SK-N-SH (cell line): ENCODE results near the gene OPTC. TPM values are rescaled to one million over a fixed set of nuclear protein-coding genes. Genes with fewer than 3 reads are reported as not detected.

Experiments
- CTCF ChIA-PET: fragments of 300-600, 350-600 bp; formaldehyde crosslinking; extraction: SDS; loops from one replicate; lab custom pipeline; 2021; lab: Yijun Ruan, JAX
- POLR2A ChIA-PET: fragments of 350-600 bp; sonication (Branson Sonifier 250); formaldehyde crosslinking; extraction: SDS; loops from one replicate; lab custom pipeline; 2020; ENCODE audit warnings: antibody characterized with exemption, inconsistent platforms; lab: Yijun Ruan, JAX
- DNase-seq: peaks from one replicate; pipeline ENCODE4 v3.0.0; 2012
- H2AFZ ChIP-seq: fragments of 200-600 bp; sonication (generic); 2 replicates; pipeline ENCODE4 v1.8.1; 2016; ENCODE audit warnings: antibody characterized with exemption, mild to moderate bottlenecking, low read depth
- H3F3A ChIP-seq: fragments of 200-600 bp; sonication (generic); replicated peaks from 2 replicates; pipeline ENCODE3; 2016; ENCODE audit warnings: antibody characterized with exemption, mild to moderate bottlenecking; ENCODE audit not compliant: insufficient read depth
- H3K27ac ChIP-seq, 2 experiments: fragments of 200-500 bp in 1 of 2; fragments of 200-600 bp in 1 of 2; sonication (Bioruptor generic) in 1 of 2; sonication (generic), shearing (Covaris generic) in 1 of 2; 2 replicates each; pipeline versions ENCODE4 v1.5.1 to v1.6.1; 2014 to 2016; ENCODE audit warnings: low read depth in 2 of 2, inconsistent platforms in 1 of 2, low read length in 1 of 2, mild to moderate bottlenecking in 1 of 2, mixed read lengths in 1 of 2
- H3K27me3 ChIP-seq: fragments of 200-600 bp; sonication (generic), shearing (Covaris generic); 2 replicates; pipeline ENCODE4 v1.6.1; 2016; ENCODE audit warnings: mixed run types; ENCODE audit not compliant: insufficient read depth
- H3K36me3 ChIP-seq, 2 experiments: fragments of 200-500 bp in 1 of 2; fragments of 200-600 bp in 1 of 2; sonication (Bioruptor generic) in 1 of 2; sonication (generic) in 1 of 2; replicated peaks in 1 of 2; 2 replicates each; pipeline versions ENCODE3 to v1.5.1; 2014 to 2016; ENCODE audit warnings: low read length in 1 of 2, mild to moderate bottlenecking in 1 of 2; ENCODE audit not compliant: insufficient read depth in 2 of 2, control insufficient read depth in 1 of 2
- H3K4me1 ChIP-seq, 2 experiments: fragments of 200-500 bp in 1 of 2; fragments of 200-600 bp in 1 of 2; sonication (Bioruptor generic) in 1 of 2; sonication (generic), shearing (Covaris generic) in 1 of 2; 2 replicates each; pipeline versions ENCODE4 v1.5.1 to v1.6.1; 2014 to 2016; ENCODE audit warnings: low read depth in 1 of 2, low read length in 1 of 2, mixed run types in 1 of 2; ENCODE audit not compliant: insufficient read depth in 2 of 2, control insufficient read depth in 1 of 2
- H3K4me2 ChIP-seq: fragments of 200-600 bp; sonication (generic), shearing (Covaris generic); 2 replicates; pipeline ENCODE4 v1.6.1; 2017; ENCODE audit warnings: mixed run types
- H3K4me3 ChIP-seq, 2 experiments: fragments of 200-500 bp in 1 of 2; fragments of 200-600 bp in 1 of 2; sonication (Bioruptor generic) in 1 of 2; sonication (generic), shearing (Covaris generic) in 1 of 2; 2 replicates each; pipeline versions ENCODE4 v1.5.1 to v1.8.1; 2014 to 2016; ENCODE audit warnings: low read depth in 2 of 2, inconsistent platforms in 1 of 2, low read length in 1 of 2, mild to moderate bottlenecking in 1 of 2, mixed read lengths in 1 of 2, moderate library complexity in 1 of 2
- H3K79me2 ChIP-seq: fragments of 200-600 bp; sonication (generic); 2 replicates; pipeline ENCODE4 v1.8.1; 2017; ENCODE audit warnings: mild to moderate bottlenecking; ENCODE audit not compliant: insufficient read depth
- H3K9ac ChIP-seq: fragments of 200-600 bp; sonication (generic); 2 replicates; pipeline ENCODE4 v1.6.1; 2017; ENCODE audit warnings: mixed run types
- H3K9me2 ChIP-seq: fragments of 200-600 bp; sonication (generic); 2 replicates; pipeline ENCODE4 v1.6.1; 2017; ENCODE audit warnings: mixed run types
- H3K9me3 ChIP-seq: fragments of 200-600 bp; sonication (generic); 2 replicates; pipeline ENCODE4 v1.6.1; 2017; ENCODE audit warnings: mixed run types, mild to moderate bottlenecking, moderate library complexity
- H4K20me1 ChIP-seq: fragments of 200-600 bp; sonication (generic); 2 replicates; pipeline ENCODE4 v1.6.1; 2017; ENCODE audit warnings: mild to moderate bottlenecking, mixed run types; ENCODE audit not compliant: insufficient read depth
- CHD2 ChIP-seq: fragments of 150-350 bp; IDR thresholded peaks from 2 replicates; pipeline ENCODE4 v1.6.1; 2018; ENCODE audit warnings: low read length; ENCODE audit not compliant: partially characterized antibody
- ELF1 ChIP-seq: IDR thresholded peaks from 2 replicates; pipeline ENCODE4 v1.4.0; 2012
- EZH2phosphoT487 ChIP-seq: fragments of 200-600 bp; sonication (generic); IDR thresholded peaks from 2 replicates; pipeline ENCODE4 v1.6.1; 2017; ENCODE audit warnings: low read depth, mixed run types, mild to moderate bottlenecking, antibody characterized with exemption, moderate library complexity, borderline replicate concordance
- FOSL2 ChIP-seq: IDR thresholded peaks from 2 replicates; pipeline ENCODE4 v1.4.0; 2012; ENCODE audit warnings: low read depth, mild to moderate bottlenecking, moderate library complexity, borderline replicate concordance
- FOXJ3 ChIP-seq: sonication (generic); formaldehyde crosslinking; IDR thresholded peaks from 2 replicates; pipeline ENCODE4 v1.5.1; 2020; ENCODE audit warnings: mild to moderate bottlenecking, missing genetic modification reagents
- MAX ChIP-seq: IDR thresholded peaks from 2 replicates; pipeline ENCODE4 v1.4.0; 2012; ENCODE audit warnings: low read depth
- MXI1 ChIP-seq: IDR thresholded peaks from 2 replicates; pipeline ENCODE4 v1.6.1; 2012; ENCODE audit warnings: mild to moderate bottlenecking, low read depth, low read length, improper control_type of control experiment
- NRF1 ChIP-seq: IDR thresholded peaks from 2 replicates; pipeline ENCODE4 v1.6.1; 2012; ENCODE audit warnings: low read depth, mild to moderate bottlenecking, low read length
- SIN3A ChIP-seq: IDR thresholded peaks from 2 replicates; pipeline ENCODE4 v1.6.1; 2012; ENCODE audit warnings: low read depth, mild to moderate bottlenecking, low read length, moderate library complexity, borderline replicate concordance
- SMC3 ChIP-seq: IDR thresholded peaks from 2 replicates; pipeline ENCODE4 v1.6.1; 2012; ENCODE audit warnings: low read depth, low read length, improper control_type of control experiment
- TCF12 ChIP-seq: IDR thresholded peaks from 2 replicates; pipeline ENCODE4 v1.4.0; 2012
- TEAD4 ChIP-seq: IDR thresholded peaks from 2 replicates; pipeline ENCODE4 v1.4.0; 2012; ENCODE audit warnings: mild to moderate bottlenecking, borderline replicate concordance; ENCODE audit not compliant: insufficient read depth
- ZBTB33 ChIP-seq: IDR thresholded peaks from 2 replicates; pipeline ENCODE4 v1.4.0; 2012; ENCODE audit warnings: low read depth, borderline replicate concordance
- WGBS: methylation state at CpG from one replicate; pipeline ENCODE4 v1.1.6; 2017; ENCODE audit warnings: low lambda C conversion rate; 5-methylcytosine and 5-hydroxymethylcytosine counted together
- polyA plus RNA-seq, 3 experiments: library from polyadenylated mRNA; depleted of rRNA; stranded (reverse); fragments of >200 nt; gene quantifications; 2 replicates each; pipeline ENCODE4 v1.2.3, GENCODE V29; 2012
- TF ChIP-seq, protein P1 (sequence below): fragments of 150-350 bp; IDR thresholded peaks from 2 replicates; pipeline ENCODE4 v1.6.1; 2016; ENCODE audit warnings: mild to moderate bottlenecking, low read depth, low read length
- TF ChIP-seq, protein P2 (sequence below): fragments of 200-600 bp; sonication (generic); IDR thresholded peaks from 2 replicates; pipeline ENCODE4 v1.6.1; 2017; ENCODE audit warnings: antibody characterized with exemption, mild to moderate bottlenecking, moderate library complexity
- TF ChIP-seq, protein P3 (sequence below): fragments of 150-350 bp; IDR thresholded peaks from 2 replicates; pipeline ENCODE4 v1.6.1; 2017; ENCODE audit warnings: antibody characterized with exemption, low read length, low read depth, borderline replicate concordance

Gene OPTC
- polyA plus RNA-seq, 1 of the 3 experiments (the other 2 are of a cell fraction): not detected

DNA sequence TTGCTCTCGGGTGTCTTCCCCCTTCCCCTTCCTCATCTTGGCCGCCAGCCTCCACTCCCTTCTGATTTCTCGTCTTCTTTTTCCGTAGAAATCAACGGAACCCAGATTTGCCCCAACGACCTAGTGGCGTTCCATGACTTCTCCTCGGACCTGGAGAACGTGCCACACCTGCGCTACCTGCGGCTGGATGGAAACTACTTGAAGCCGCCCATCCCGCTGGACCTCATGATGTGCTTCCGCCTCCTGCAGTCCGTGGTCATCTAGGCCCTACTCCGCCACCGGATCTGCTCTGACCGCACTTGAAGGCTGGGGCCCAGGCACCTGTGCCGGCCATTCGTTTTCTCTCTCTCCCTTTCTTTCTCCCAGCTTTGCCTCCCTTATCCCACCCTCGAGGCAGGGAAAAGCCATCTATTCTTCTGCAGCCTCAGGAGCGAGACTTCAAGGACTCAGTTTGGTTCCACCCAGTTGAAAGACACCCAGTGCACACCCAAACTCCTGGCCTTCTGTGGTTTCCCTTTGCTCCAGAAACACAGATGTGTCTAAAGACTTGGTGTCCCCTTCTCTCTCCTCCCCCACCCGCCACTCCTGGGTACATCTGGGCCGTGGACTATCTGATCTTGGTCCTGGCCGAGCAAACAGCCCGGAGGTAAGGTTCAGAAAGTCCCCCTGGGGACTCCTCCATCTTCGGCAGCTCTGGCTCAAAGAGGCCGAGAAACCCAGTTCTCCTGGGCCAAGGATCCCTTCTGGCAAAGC lies 7.2 kb upstream of the OPTC start (continued):
- TF ChIP-seq, protein P1, sequence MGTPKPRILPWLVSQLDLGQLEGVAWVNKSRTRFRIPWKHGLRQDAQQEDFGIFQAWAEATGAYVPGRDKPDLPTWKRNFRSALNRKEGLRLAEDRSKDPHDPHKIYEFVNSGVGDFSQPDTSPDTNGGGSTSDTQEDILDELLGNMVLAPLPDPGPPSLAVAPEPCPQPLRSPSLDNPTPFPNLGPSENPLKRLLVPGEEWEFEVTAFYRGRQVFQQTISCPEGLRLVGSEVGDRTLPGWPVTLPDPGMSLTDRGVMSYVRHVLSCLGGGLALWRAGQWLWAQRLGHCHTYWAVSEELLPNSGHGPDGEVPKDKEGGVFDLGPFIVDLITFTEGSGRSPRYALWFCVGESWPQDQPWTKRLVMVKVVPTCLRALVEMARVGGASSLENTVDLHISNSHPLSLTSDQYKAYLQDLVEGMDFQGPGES: no peak
- TF ChIP-seq EZH2phosphoT487 (no peak), MXI1 (no peak), SIN3A (no peak), ELF1 (no peak)

DNA sequence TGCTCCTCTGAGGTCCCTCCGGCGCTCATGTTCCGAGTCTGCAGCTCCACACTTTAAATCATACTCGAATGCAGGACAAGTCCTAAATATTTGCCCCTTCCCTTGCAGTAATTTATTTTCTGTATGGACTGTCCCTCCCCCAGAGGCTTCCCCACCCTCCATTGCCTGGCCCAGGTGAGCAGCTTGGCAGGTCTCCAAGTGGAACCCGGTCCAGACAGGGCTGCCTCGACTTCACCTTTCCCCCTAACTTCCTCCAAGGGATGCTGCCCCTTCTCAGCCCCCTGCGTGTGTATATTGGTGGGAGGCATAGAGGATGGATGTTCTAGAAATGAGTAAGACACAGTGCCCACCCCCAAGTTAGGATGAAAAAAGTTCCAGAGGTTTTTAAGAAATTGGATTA lies 5.4 kb upstream of the OPTC start:
- Histone ChIP-seq H3K9ac (no peak overlapping the region), H3K27ac (no peak overlapping the region), H3K27me3 (no peaks in the 10 kb centered on the region), H3K4me3 (no peak overlapping the region), H3K9me3 (no peaks in the 10 kb centered on the region), H3F3A (peaks cover 6% of the 10 kb centered on the region), H3K4me1 (peaks cover 0 to 20% of the 10 kb centered on the region in 2 experiments; a peak in 1 of 4 replicates), H4K20me1 (no peaks in the 10 kb centered on the region), H3K36me3 (no peaks in the 10 kb centered on the region), H3K79me2 (no peaks in the 10 kb centered on the region), H2AFZ (no peak overlapping the region), H3K4me2 (no peak overlapping the region), H3K9me2 (no peaks in the 10 kb centered on the region)
- no peak for DNase-seq
- ChIA-PET CTCF (interaction anchor here (0.6 to 19.8 kb wide), 42 partner anchors 8 to 734 kb away, joined by 3 to 351 read pairs (median 5); partner anchors contain the start of gene PRELP), POLR2A (interaction anchor here (1.0 to 1.1 kb wide), 2 partner anchors 13 to 146 kb away, joined by 3 to 5 read pairs; partner anchors contain the start of gene PRELP)
- WGBS: 64% methylated on average over 7 of the region's 7 CpGs
- TF ChIP-seq NRF1 (no peak), SIN3A (no peak), FOSL2 (no peak), FOXJ3 (CRISPR knock-in tag) (no peak), CHD2 (no peak), ZBTB33 (no peak), SMC3 (no peak), TEAD4 (no peak), TCF12 (no peak), MAX (no peak)
- TF ChIP-seq, protein P2, sequence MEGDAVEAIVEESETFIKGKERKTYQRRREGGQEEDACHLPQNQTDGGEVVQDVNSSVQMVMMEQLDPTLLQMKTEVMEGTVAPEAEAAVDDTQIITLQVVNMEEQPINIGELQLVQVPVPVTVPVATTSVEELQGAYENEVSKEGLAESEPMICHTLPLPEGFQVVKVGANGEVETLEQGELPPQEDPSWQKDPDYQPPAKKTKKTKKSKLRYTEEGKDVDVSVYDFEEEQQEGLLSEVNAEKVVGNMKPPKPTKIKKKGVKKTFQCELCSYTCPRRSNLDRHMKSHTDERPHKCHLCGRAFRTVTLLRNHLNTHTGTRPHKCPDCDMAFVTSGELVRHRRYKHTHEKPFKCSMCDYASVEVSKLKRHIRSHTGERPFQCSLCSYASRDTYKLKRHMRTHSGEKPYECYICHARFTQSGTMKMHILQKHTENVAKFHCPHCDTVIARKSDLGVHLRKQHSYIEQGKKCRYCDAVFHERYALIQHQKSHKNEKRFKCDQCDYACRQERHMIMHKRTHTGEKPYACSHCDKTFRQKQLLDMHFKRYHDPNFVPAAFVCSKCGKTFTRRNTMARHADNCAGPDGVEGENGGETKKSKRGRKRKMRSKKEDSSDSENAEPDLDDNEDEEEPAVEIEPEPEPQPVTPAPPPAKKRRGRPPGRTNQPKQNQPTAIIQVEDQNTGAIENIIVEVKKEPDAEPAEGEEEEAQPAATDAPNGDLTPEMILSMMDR: no peak
- TF ChIP-seq, protein P3, sequence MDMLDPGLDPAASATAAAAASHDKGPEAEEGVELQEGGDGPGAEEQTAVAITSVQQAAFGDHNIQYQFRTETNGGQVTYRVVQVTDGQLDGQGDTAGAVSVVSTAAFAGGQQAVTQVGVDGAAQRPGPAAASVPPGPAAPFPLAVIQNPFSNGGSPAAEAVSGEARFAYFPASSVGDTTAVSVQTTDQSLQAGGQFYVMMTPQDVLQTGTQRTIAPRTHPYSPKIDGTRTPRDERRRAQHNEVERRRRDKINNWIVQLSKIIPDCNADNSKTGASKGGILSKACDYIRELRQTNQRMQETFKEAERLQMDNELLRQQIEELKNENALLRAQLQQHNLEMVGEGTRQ: no peak
